ENCODE data around the gene GRIK2. TPM values are rescaled to one million over a fixed set of nuclear protein-coding genes. Genes with fewer than 3 reads are reported as not detected.

GRIK2 gene
- total RNA-seq, 4 donors from 2014 or later, result 2.0 to 4.0 (median 2.0) TPM; not detected in 1

DNA sequence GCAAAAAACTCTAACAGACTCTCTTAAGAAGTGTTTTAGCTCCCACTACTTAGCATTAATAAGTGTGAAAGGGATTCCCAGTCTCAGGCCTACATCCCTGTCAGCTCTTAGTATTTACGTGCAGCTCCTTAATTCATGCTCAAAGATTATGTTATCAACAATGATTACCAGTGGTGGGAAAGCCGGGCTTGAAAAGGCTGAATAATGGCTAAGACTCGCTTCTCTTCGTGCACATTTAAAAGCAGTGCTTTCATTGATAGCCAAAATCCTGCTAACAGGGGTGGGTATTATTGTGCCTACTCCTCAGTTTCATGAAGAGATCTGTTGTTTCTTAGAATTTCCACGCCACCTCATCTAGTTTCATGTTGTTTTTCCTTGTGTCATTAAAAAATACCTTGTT, 518.8 kb downstream of the GRIK2 start:
- Histone ChIP-seq H3K4me1 (no peaks in the 10 kb centered on the region), H3K36me3 (no peaks in the 10 kb centered on the region), H3K4me3 (no peak overlapping the region), H3K27me3 (no peaks in the 10 kb centered on the region), H3K27ac (no peak overlapping the region), H3K9me3 (no peaks in the 10 kb centered on the region)
- in situ Hi-C loops (cut with MboI; ENCODE audit: low pct_ligation_motif_present in 1 of 4, low pct_unique_long_range_greater_than_20kb in 1 of 4, low sequenced_read_pairs in 3 of 4), result no loop called here
- whole genome bisulfite sequencing, 2 donors (ENCODE audit: low coverage in 1 of 2), result 75 to 77% methylated on average over 5 of the region's 5 CpGs
- TF ChIP-seq, protein P1, sequence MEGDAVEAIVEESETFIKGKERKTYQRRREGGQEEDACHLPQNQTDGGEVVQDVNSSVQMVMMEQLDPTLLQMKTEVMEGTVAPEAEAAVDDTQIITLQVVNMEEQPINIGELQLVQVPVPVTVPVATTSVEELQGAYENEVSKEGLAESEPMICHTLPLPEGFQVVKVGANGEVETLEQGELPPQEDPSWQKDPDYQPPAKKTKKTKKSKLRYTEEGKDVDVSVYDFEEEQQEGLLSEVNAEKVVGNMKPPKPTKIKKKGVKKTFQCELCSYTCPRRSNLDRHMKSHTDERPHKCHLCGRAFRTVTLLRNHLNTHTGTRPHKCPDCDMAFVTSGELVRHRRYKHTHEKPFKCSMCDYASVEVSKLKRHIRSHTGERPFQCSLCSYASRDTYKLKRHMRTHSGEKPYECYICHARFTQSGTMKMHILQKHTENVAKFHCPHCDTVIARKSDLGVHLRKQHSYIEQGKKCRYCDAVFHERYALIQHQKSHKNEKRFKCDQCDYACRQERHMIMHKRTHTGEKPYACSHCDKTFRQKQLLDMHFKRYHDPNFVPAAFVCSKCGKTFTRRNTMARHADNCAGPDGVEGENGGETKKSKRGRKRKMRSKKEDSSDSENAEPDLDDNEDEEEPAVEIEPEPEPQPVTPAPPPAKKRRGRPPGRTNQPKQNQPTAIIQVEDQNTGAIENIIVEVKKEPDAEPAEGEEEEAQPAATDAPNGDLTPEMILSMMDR (IDR thresholded peaks at IDR 0.05), result no peak
- TF ChIP-seq EP300 (IDR thresholded peaks at IDR 0.05; ENCODE audit: low read depth) (no peak), POLR2AphosphoS5 (IDR thresholded peaks at IDR 0.05) (no peak), POLR2A (IDR thresholded peaks at IDR 0.05) (no peak)
- intact Hi-C loops (cut with DNase I; ENCODE audit: low total_unique reads), result no loop called here
- no peak for DNase-seq

DNA sequence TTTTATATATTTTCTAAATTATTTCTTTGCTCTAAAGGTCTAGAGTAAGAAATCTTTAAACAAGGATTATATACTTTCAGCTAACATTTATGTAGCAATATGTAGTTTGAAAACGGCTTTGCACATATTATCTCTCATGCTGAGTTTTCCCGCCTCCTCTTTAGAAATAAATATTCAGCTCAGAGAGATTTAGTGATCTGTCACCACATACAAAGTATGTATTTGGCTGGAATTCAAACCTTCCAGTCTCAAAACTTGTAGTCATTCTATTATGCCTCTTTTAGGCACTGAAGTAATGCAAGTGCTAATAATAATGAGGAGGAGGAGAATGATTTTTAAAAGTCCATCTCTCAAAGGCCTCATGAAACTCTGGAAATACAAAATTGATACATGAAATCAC, 525.0 kb downstream of the GRIK2 start:
- intact Hi-C loops (cut with DNase I; ENCODE audit: low total_unique reads) (no loop called here), in situ Hi-C loops (cut with MboI; ENCODE audit: low pct_ligation_motif_present in 1 of 4, low pct_unique_long_range_greater_than_20kb in 1 of 4, low sequenced_read_pairs in 3 of 4) (no loop called here)
- H3K27me3 ChIP-seq, result no peaks in the 10 kb centered on the region
- WGBS, 2 donors (ENCODE audit: low coverage in 1 of 2), result 69 to 86% methylated on average over 2 of the region's 2 CpGs
- H3K9me3 ChIP-seq, result no peaks in the 10 kb centered on the region
- no peak overlapping the region for H3K27ac ChIP-seq
- no peak overlapping the region for H3K4me3 ChIP-seq
- TF ChIP-seq, protein P1 (IDR thresholded peaks at IDR 0.05), result no peak
- TF ChIP-seq POLR2A (IDR thresholded peaks at IDR 0.05), result no peak
- TF ChIP-seq POLR2AphosphoS5 (IDR thresholded peaks at IDR 0.05), result no peak
- no peak for TF ChIP-seq EP300 (IDR thresholded peaks at IDR 0.05; ENCODE audit: low read depth)
- no peaks in the 10 kb centered on the region for H3K4me1 ChIP-seq
- DNase-seq, result no peak
- H3K36me3 ChIP-seq, result no peaks in the 10 kb centered on the region

DNA sequence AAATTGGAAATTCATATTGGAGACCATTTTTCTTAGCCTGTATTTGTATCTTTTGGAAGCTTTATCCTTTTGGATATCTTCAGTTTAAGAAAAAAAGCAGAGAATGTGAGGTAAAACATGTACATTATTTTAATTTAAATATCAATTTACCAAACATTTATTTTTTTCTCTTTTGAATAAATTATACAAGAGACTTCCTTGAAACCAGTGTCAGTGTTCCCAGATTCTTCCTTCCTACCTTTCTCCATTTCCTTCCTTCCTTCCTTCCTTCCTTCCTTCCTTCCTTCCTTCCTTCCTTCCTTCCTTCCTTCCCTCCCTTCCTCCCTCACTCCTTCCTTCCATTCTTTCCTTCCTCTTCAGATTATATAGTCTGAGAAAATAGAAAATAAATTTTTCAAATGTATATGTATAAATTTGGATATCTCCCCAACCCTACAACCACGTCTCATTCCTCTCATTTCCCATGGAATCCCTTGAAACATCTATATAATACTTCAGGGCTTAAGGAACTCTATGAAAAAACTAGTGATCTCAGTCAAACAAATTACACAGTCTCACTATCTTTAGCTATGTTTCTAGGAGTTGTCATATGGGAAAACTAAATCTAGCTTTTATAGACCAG, 528.4 kb downstream of the GRIK2 start:
- intact Hi-C loops (cut with DNase I; ENCODE audit: low total_unique reads), result no loop called here
- WGBS, 2 donors (ENCODE audit: low coverage in 1 of 2), result 47 to 64% methylated on average over 1 of the region's 1 CpG
- in situ Hi-C loops (cut with MboI; ENCODE audit: low pct_ligation_motif_present in 1 of 4, low pct_unique_long_range_greater_than_20kb in 1 of 4, low sequenced_read_pairs in 3 of 4), result no loop called here
- no peaks in the 10 kb centered on the region for H3K9me3 ChIP-seq
- no peak for DNase-seq
- TF ChIP-seq POLR2A (IDR thresholded peaks at IDR 0.05) (no peak), POLR2AphosphoS5 (IDR thresholded peaks at IDR 0.05) (no peak), EP300 (IDR thresholded peaks at IDR 0.05; ENCODE audit: low read depth) (no peak)
- TF ChIP-seq, protein P1 (IDR thresholded peaks at IDR 0.05), result no peak
- no peak overlapping the region for H3K27ac ChIP-seq
- H3K4me3 ChIP-seq, result no peak overlapping the region
- H3K36me3 ChIP-seq, result no peaks in the 10 kb centered on the region
- H3K4me1 ChIP-seq, result no peaks in the 10 kb centered on the region
- H3K27me3 ChIP-seq, result no peaks in the 10 kb centered on the region

DNA sequence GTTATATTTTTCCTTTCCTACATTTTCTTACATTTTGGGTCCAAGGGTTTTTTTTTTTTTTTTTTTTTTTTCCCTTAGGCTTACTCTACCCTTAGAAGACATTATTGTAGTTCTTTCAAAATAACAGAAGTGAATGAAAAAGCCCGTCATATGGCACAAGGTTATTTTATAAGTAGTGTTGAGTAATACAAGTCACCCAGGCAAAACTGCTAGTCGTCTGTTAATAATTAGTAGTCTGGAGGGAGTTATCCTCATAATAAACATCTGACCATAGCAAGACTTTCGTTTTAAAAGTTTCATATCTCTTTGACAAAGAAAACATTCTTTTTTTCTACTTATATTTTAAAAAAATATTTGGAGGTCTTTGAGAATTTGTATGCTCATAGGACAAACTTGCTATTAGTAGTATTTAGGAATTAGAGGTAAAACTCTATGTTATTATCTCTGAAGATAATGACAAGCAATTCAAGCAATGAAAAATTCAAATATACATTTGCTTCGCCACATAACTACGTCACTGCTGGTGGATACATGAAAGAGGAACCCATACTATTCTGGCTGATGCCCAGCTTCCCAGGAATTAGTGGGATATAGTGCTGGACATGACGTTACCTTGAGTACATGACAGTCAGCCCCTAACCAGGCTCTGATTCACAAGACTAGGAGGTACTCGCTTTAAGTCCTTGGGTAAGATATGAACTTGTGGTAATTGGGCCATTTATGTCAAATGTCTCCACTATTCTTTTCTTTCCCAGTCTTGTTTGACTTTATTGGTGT, 532.8 kb downstream of the GRIK2 start:
- H3K36me3 ChIP-seq, result no peaks in the 10 kb centered on the region
- H3K27me3 ChIP-seq, result no peaks in the 10 kb centered on the region
- no peak overlapping the region for H3K27ac ChIP-seq
- H3K4me1 ChIP-seq, result no peaks in the 10 kb centered on the region
- TF ChIP-seq EP300 (IDR thresholded peaks at IDR 0.05; ENCODE audit: low read depth) (no peak), POLR2AphosphoS5 (IDR thresholded peaks at IDR 0.05) (no peak), POLR2A (IDR thresholded peaks at IDR 0.05) (no peak)
- TF ChIP-seq, protein P1 (IDR thresholded peaks at IDR 0.05), result no peak
- in situ Hi-C loops (cut with MboI; ENCODE audit: low pct_ligation_motif_present in 1 of 4, low pct_unique_long_range_greater_than_20kb in 1 of 4, low sequenced_read_pairs in 3 of 4) (no loop called here), intact Hi-C loops (cut with DNase I; ENCODE audit: low total_unique reads) (no loop called here)
- 75 to 76% methylated on average over 7 of the region's 7 CpGs for WGBS, 2 donors (ENCODE audit: low coverage in 1 of 2)
- no peaks in the 10 kb centered on the region for H3K9me3 ChIP-seq
- no peak overlapping the region for H3K4me3 ChIP-seq
- DNase-seq, result no peak
